HepG2 (cell line): ENCODE results near the gene PLXNA4.

ENCODE experiments used
- AKAP8 ChIP-seq: sonication (generic); formaldehyde crosslinking; IDR thresholded peaks from 2 replicates; pipeline ENCODE4 v1.5.1; 2020; ENCODE audit warnings: mild to moderate bottlenecking, missing genetic modification reagents
- CCDC6 ChIP-seq: sonication (generic); formaldehyde crosslinking; IDR thresholded peaks from 2 replicates; pipeline ENCODE4 v1.8.1; 2022; ENCODE audit warnings: mild to moderate bottlenecking, missing genetic modification reagents, moderate library complexity
- CTCF ChIP-seq: sonication (generic); formaldehyde crosslinking; IDR thresholded peaks from 2 replicates; pipeline ENCODE4 v1.5.0; 2020; ENCODE audit warnings: mild to moderate bottlenecking, missing genetic modification reagents, moderate library complexity
- FOXM1 ChIP-seq: sonication (generic); formaldehyde crosslinking; IDR thresholded peaks from 2 replicates; pipeline ENCODE4 v1.5.0; 2020; ENCODE audit warnings: missing genetic modification reagents
- GLI4 ChIP-seq: sonication (generic); formaldehyde crosslinking; IDR thresholded peaks from 2 replicates; pipeline ENCODE4 v1.5.1; 2020; ENCODE audit warnings: missing genetic modification reagents, mild to moderate bottlenecking, moderate library complexity, borderline replicate concordance
- IKZF4 ChIP-seq: sonication (generic); formaldehyde crosslinking; IDR thresholded peaks from 2 replicates; pipeline ENCODE4 v1.5.1; 2020; ENCODE audit warnings: borderline replicate concordance, mild to moderate bottlenecking, low read depth, missing genetic modification reagents; ENCODE audit errors: not compliant biosample characterization
- KDM1A ChIP-seq: IDR thresholded peaks from 2 replicates; pipeline ENCODE4 v1.6.1; 2016; ENCODE audit warnings: missing compliant biosample characterization
- KLF16 ChIP-seq, 2 experiments: sonication (generic) in 1 of 2; formaldehyde crosslinking in 1 of 2; IDR thresholded peaks; 2 replicates each; pipeline versions ENCODE4 v1.6.1 to v1.8.0; 2016 to 2023; ENCODE audit warnings: missing genetic modification reagents in 2 of 2, missing compliant biosample characterization in 1 of 2
- NFIC ChIP-seq: IDR thresholded peaks from 2 replicates; pipeline ENCODE4 v1.6.1; 2012; ENCODE audit warnings: mild to moderate bottlenecking, low read length, inconsistent platforms
- POLR2A ChIP-seq, 2 experiments: IDR thresholded peaks; 2 replicates each; pipeline ENCODE4 v1.6.1; 2011; ENCODE audit warnings: low read depth in 2 of 2, low read length in 2 of 2, mild to moderate bottlenecking in 1 of 2, moderate library complexity in 1 of 2; ENCODE audit not compliant: insufficient read depth in 1 of 2
- POLR2AphosphoS2 ChIP-seq: IDR thresholded peaks from 2 replicates; pipeline ENCODE4 v1.6.1; 2011; ENCODE audit warnings: low read depth, low read length, improper control_type of control experiment
- TCF12 ChIP-seq, 2 experiments: fragments of 450-650 bp in 1 of 2; sonication (generic) in 1 of 2; formaldehyde crosslinking in 1 of 2; IDR thresholded peaks; 2 replicates each; pipeline versions ENCODE4 v1.6.1 to v1.8.0; 2017 to 2022; ENCODE audit warnings: antibody characterized with exemption in 1 of 2, mild to moderate bottlenecking in 1 of 2, missing genetic modification reagents in 1 of 2, moderate library complexity in 1 of 2
- ZBTB33 ChIP-seq: sonication (generic); formaldehyde crosslinking; IDR thresholded peaks from 2 replicates; pipeline ENCODE4 v1.4.0; 2020; ENCODE audit warnings: missing genetic modification reagents
- ZKSCAN5 ChIP-seq: sonication (generic); formaldehyde crosslinking; IDR thresholded peaks from 2 replicates; pipeline ENCODE4 v1.5.1; 2020; ENCODE audit warnings: mild to moderate bottlenecking, missing genetic modification reagents

- TF ChIP-seq IKZF4 (CRISPR knock-in tag), result no peak
- TF ChIP-seq POLR2A (IDR thresholded peaks at IDR 0.05; ENCODE audit: insufficient read depth in 1 of 2, low read depth in 2 of 2, low read length in 2 of 2), result no peak
- no peak for TF ChIP-seq CTCF (CRISPR knock-in tag)
- no peak for TF ChIP-seq ZBTB33 (CRISPR knock-in tag)
- TF ChIP-seq AKAP8, result no peak
- no peak for TF ChIP-seq KLF16 (CRISPR knock-in tag; IDR thresholded peaks at IDR 0.05)
- TF ChIP-seq NFIC, result no peak
- no peak for TF ChIP-seq ZKSCAN5 (CRISPR knock-in tag)
- no peak for TF ChIP-seq TCF12 (IDR thresholded peaks at IDR 0.05)
- no peak for TF ChIP-seq TCF12 (CRISPR knock-in tag; IDR thresholded peaks at IDR 0.05)
- TF ChIP-seq FOXM1 (CRISPR knock-in tag), result no peak
- TF ChIP-seq GLI4, result no peak
- no peak for TF ChIP-seq KDM1A (CRISPR knock-in tag)
- TF ChIP-seq CCDC6 (CRISPR knock-in tag), result no peak
- TF ChIP-seq POLR2AphosphoS2, result no peak
Measured at GRCh38 chr7:132187391-132187790, 388.9 kb downstream of the PLXNA4 start.
